ENCODE measurements around the gene OR52N1. TPM values are rescaled to one million over a fixed set of nuclear protein-coding genes. Genes with fewer than 3 reads are reported as not detected.

OR52N1 gene
- not detected in 2 replicates for total RNA-seq

GRCh38 chr11:5791165-5791564, at the start of gene OR52N1:
Gene OR52N1, minus strand, starts transcription at chr11:5791265. Its CDS starts 2,449 bp downstream, at chr11:5788816.
- intact Hi-C loops (cut with micrococcal nuclease) = no loop called here

GRCh38 chr11:5837695-5838094, 46.6 kb upstream of the OR52N1 start:
- intact Hi-C loops (cut with micrococcal nuclease) = no loop called here

- intact Hi-C loops (cut with micrococcal nuclease) = no loop called here
These were observed 42.4 kb upstream of the OR52N1 start for GRCh38 chr11:5833446-5833845.

- intact Hi-C loops (cut with micrococcal nuclease) = no loop called here
These were observed 40.2 kb upstream of the OR52N1 start for GRCh38 chr11:5831196-5831829.

- intact Hi-C loops (cut with micrococcal nuclease) = no loop called here
These were observed 27.3 kb upstream of the OR52N1 start for GRCh38 chr11:5818245-5818886.

- intact Hi-C loops (cut with micrococcal nuclease) = no loop called here
These were observed 24.5 kb upstream of the OR52N1 start for GRCh38 chr11:5815534-5815933.

- intact Hi-C loops (cut with micrococcal nuclease) = loop anchor here (2.0 kb wide), 3 partner anchors 81 to 543 kb away; no protein-coding TSS in a partner anchor
These were observed 19.1 kb upstream of the OR52N1 start for GRCh38 chr11:5809905-5810795.

GRCh38 chr11:5809122-5809519, 18.1 kb upstream of the OR52N1 start:
- intact Hi-C loops (cut with micrococcal nuclease) = loop anchor here (2.0 kb wide), 3 partner anchors 82 to 544 kb away; no protein-coding TSS in a partner anchor

GRCh38 chr11:5808500-5809121, 17.5 kb upstream of the OR52N1 start, which contains the start of gene OR52N2:
Gene OR52N2, plus strand, starts transcription at chr11:5808924. Its CDS starts 11,412 bp downstream, at chr11:5820336.
- intact Hi-C loops (cut with micrococcal nuclease) = loop anchor here (1.0 to 2.0 kb wide), 9 partner anchors 9 to 1171 kb away; partner anchors contain the start of gene OR51D1

- intact Hi-C loops (cut with micrococcal nuclease) = no loop called here
These were observed 16.5 kb upstream of the OR52N1 start for GRCh38 chr11:5807580-5807979.

- intact Hi-C loops (cut with micrococcal nuclease) = no loop called here
These were observed 12.9 kb upstream of the OR52N1 start for GRCh38 chr11:5803982-5804381.

GRCh38 chr11:5796541-5796940, 5.5 kb upstream of the OR52N1 start:
- intact Hi-C loops (cut with micrococcal nuclease) = no loop called here

GRCh38 chr11:5783255-5783654, 7.8 kb downstream of the OR52N1 start, which contains the start of gene OR52N5:
Gene OR52N5, minus strand, starts transcription at chr11:5783355. Its CDS starts 4,721 bp downstream, at chr11:5778634.
- intact Hi-C loops (cut with micrococcal nuclease) = no loop called here

- intact Hi-C loops (cut with micrococcal nuclease) = no loop called here
These were observed 24.0 kb downstream of the OR52N1 start for GRCh38 chr11:5767056-5767455.

GRCh38 chr11:5753943-5754342, 37.1 kb downstream of the OR52N1 start, which contains the start of gene OR52N4:
Gene OR52N4, plus strand, starts transcription at chr11:5754243. Its CDS starts 498 bp downstream, at chr11:5754741.
- intact Hi-C loops (cut with micrococcal nuclease) = no loop called here

GRCh38 chr11:5749836-5750235, 41.2 kb downstream of the OR52N1 start:
- intact Hi-C loops (cut with micrococcal nuclease) = no loop called here

- intact Hi-C loops (cut with micrococcal nuclease) = no loop called here
These were observed 44.5 kb downstream of the OR52N1 start for GRCh38 chr11:5746614-5747013.

- intact Hi-C loops (cut with micrococcal nuclease) = no loop called here
These were observed 52.6 kb downstream of the OR52N1 start for GRCh38 chr11:5738431-5738830.

GRCh38 chr11:5737670-5738392, 53.2 kb downstream of the OR52N1 start:
- intact Hi-C loops (cut with micrococcal nuclease) = no loop called here

GRCh38 chr11:5737091-5737490, 54.0 kb downstream of the OR52N1 start:
- intact Hi-C loops (cut with micrococcal nuclease) = no loop called here

All from T-helper 1 cell treated with Interleukin-12 subunit alpha and Interleukin-12 subunit beta and Interleukin-4 antibody, amounts not matched to agents 30 ng/mL and 1 ng/mL, for 36 hours (primary cell).